Endodermal cell (in vitro differentiated cells): ENCODE measurements around the gene CECR2. TPM values are rescaled to one million over a fixed set of nuclear protein-coding genes. Genes with fewer than 3 reads are reported as not detected.

ENCODE experiments used
- DNase-seq: peaks from one replicate; pipeline ENCODE4 v3.0.0-alpha.2; 2017
- H3K27ac ChIP-seq: 2 replicates; pipeline ENCODE4 v1.5.1; 2013; ENCODE audit warnings: mild to moderate bottlenecking, low read depth, low read length, moderate library complexity
- H3K27me3 ChIP-seq: 2 replicates; pipeline ENCODE4 v1.6.1; 2013; ENCODE audit warnings: mild to moderate bottlenecking, low read length, moderate library complexity; ENCODE audit not compliant: insufficient read depth, control insufficient read depth, poor library complexity, severe bottlenecking
- H3K36me3 ChIP-seq: 2 replicates; pipeline ENCODE4 v1.7.0; 2013; ENCODE audit warnings: mild to moderate bottlenecking, low read length, moderate library complexity; ENCODE audit not compliant: control insufficient read depth, insufficient read depth
- H3K4me1 ChIP-seq: one replicate; pipeline ENCODE4 v1.7.0; 2013; ENCODE audit warnings: low read length; ENCODE audit not compliant: control insufficient read depth, insufficient read depth
- H3K4me3 ChIP-seq: 2 replicates; pipeline ENCODE4 v1.5.1; 2013; ENCODE audit warnings: mild to moderate bottlenecking, low read length, moderate library complexity
- H3K9ac ChIP-seq: 2 replicates; pipeline ENCODE4 v1.6.1; 2013; ENCODE audit warnings: mild to moderate bottlenecking, low read length, moderate library complexity; ENCODE audit not compliant: poor library complexity, severe bottlenecking; ENCODE audit errors: extremely low read depth
- H3K9me3 ChIP-seq: 2 replicates; pipeline ENCODE4 v1.6.1; 2013; ENCODE audit warnings: mild to moderate bottlenecking, low read length, moderate library complexity; ENCODE audit not compliant: control insufficient read depth
- H3K27ac Mint-ChIP-seq: 2 replicates; pipeline ENCODE4 v1.8.0; 2020; ENCODE audit warnings: mixed read lengths
- H3K27me3 Mint-ChIP-seq: 2 replicates; pipeline ENCODE4 v1.8.0; 2021; ENCODE audit warnings: mild to moderate bottlenecking, mixed read lengths; ENCODE audit not compliant: insufficient read depth
- H3K36me3 Mint-ChIP-seq: 2 replicates; pipeline ENCODE4 v1.8.0; 2020; ENCODE audit warnings: low read depth, mixed read lengths
- H3K4me1 Mint-ChIP-seq: 2 replicates; pipeline ENCODE4 v1.8.0; 2020; ENCODE audit warnings: mixed read lengths
- H3K4me3 Mint-ChIP-seq: 2 replicates; pipeline ENCODE4 v1.8.0; 2020; ENCODE audit warnings: mild to moderate bottlenecking, moderate library complexity, mixed read lengths
- H3K9me3 Mint-ChIP-seq: 2 replicates; pipeline ENCODE4 v1.8.0; 2020; ENCODE audit warnings: mild to moderate bottlenecking, mixed read lengths
- CTCF ChIP-seq: fragments of 200-600 bp; sonication (generic); conservative IDR thresholded peaks from 2 replicates; pipeline ENCODE4 v1.5.0; 2021; ENCODE audit warnings: antibody characterized with exemption, mild to moderate bottlenecking
- WGBS, 2 experiments: methylation state at CpG; one replicate each; pipeline versions ENCODE4 v1.1.5 to v1.1.7; 2013; ENCODE audit warnings: missing lambda C conversion rate in 2 of 2, mixed read lengths in 1 of 2; ENCODE audit not compliant: insufficient coverage in 1 of 2, insufficient read length in 1 of 2; 5-methylcytosine and 5-hydroxymethylcytosine counted together
- total RNA-seq, 2 donors: library from RNA; stranded (reverse); fragmentation: NEBNext Ultra II Directional in 1 of 2; extraction: Animal tissue kit (Norgen Biotek cat#: 25700) in 1 of 2; gene quantifications; 2 replicates in 1 of 2; 3 replicates in 1 of 2; pipeline ENCODE4 v1.2.1, GENCODE V29; 2021

The CECR2 gene
- total RNA-seq, 2 donors from 2014 or later, result 98.9 to 105 TPM

GRCh38 chr22:17578136-17578754, 209.0 kb downstream of the CECR2 start:
- Mint-ChIP-seq H3K36me3 (peaks cover 10% of the 10 kb centered on the region), H3K4me3 (no peak overlapping the region), H3K4me1 (peaks cover 35% of the 10 kb centered on the region), H3K9me3 (no peaks in the 10 kb centered on the region), H3K27ac (peak overlapping the region; percentile 26), H3K27me3 (no peaks in the 10 kb centered on the region)
- H3K36me3 ChIP-seq, result no peaks in the 10 kb centered on the region
- no peak for DNase-seq
- H3K27me3 ChIP-seq, result no peaks in the 10 kb centered on the region
- H3K9me3 ChIP-seq, result no peaks in the 10 kb centered on the region
- WGBS, 2 experiments, result 93% methylated on average over 10 to 11 of the region's 11 CpGs
- no peak overlapping the region for H3K9ac ChIP-seq
- no peak overlapping the region for H3K27ac ChIP-seq
- H3K4me3 ChIP-seq, result no peak overlapping the region
- peaks cover 19% of the 10 kb centered on the region for H3K4me1 ChIP-seq
- no peak for TF ChIP-seq CTCF

GRCh38 chr22:17579535-17579981, 210.3 kb downstream of the CECR2 start:
- H3K9me3 Mint-ChIP-seq, result no peaks in the 10 kb centered on the region
- Histone ChIP-seq H3K27me3 (no peaks in the 10 kb centered on the region), H3K9me3 (no peaks in the 10 kb centered on the region), H3K4me1 (peaks cover 19% of the 10 kb centered on the region), H3K27ac (peak overlapping the region; percentile 14), H3K9ac (no peak overlapping the region), H3K4me3 (no peak overlapping the region), H3K36me3 (no peaks in the 10 kb centered on the region)
- peaks cover 29% of the 10 kb centered on the region for H3K4me1 Mint-ChIP-seq
- TF ChIP-seq CTCF, result no peak
- H3K27ac Mint-ChIP-seq, result peak overlapping the region; percentile 83
- no peak for DNase-seq
- no peaks in the 10 kb centered on the region for H3K27me3 Mint-ChIP-seq
- H3K36me3 Mint-ChIP-seq, result peaks cover 19% of the 10 kb centered on the region
- 88 to 91% methylated on average over 9 to 14 of the region's 14 CpGs for WGBS, 2 experiments
- no peak overlapping the region for H3K4me3 Mint-ChIP-seq

- Histone ChIP-seq H3K4me1 (peaks cover 19% of the 10 kb centered on the region), H3K9me3 (no peaks in the 10 kb centered on the region), H3K27ac (peak overlapping the region; percentile 47), H3K9ac (no peak overlapping the region), H3K36me3 (no peaks in the 10 kb centered on the region), H3K4me3 (no peak overlapping the region), H3K27me3 (no peaks in the 10 kb centered on the region)
- H3K36me3 Mint-ChIP-seq, result peaks cover 22% of the 10 kb centered on the region
- 63 to 70% methylated on average over 15 of the region's 15 CpGs for WGBS, 2 experiments
- peak; percentile 67 for TF ChIP-seq CTCF
- H3K4me3 Mint-ChIP-seq, result no peak overlapping the region
- no peaks in the 10 kb centered on the region for H3K9me3 Mint-ChIP-seq
- DNase-seq, result peak; percentile 84
- peak overlapping the region; percentile 83 for H3K27ac Mint-ChIP-seq
- H3K27me3 Mint-ChIP-seq, result no peaks in the 10 kb centered on the region
- H3K4me1 Mint-ChIP-seq, result peaks cover 22% of the 10 kb centered on the region
Measured at GRCh38 chr22:17580441-17581031, 211.3 kb downstream of the CECR2 start.
